ENCODE results near the gene SERPINE3.

SERPINE3 gene

GRCh38 chr13:51363625-51364024 lies 24.1 kb downstream of the SERPINE3 start:
- DNase-seq (ENCODE audit: low spot score) = no peak

GRCh38 chr13:51364404-51365008 lies 25.0 kb downstream of the SERPINE3 start:
- peak; percentile 65 for DNase-seq (ENCODE audit: low spot score)

- no peak for DNase-seq (ENCODE audit: low spot score)
Measured at GRCh38 chr13:51370116-51370515, 30.6 kb downstream of the SERPINE3 start.

- DNase-seq (ENCODE audit: low spot score) = no peak
Measured at GRCh38 chr13:51370811-51371210, 31.3 kb downstream of the SERPINE3 start.

- DNase-seq (ENCODE audit: low spot score) = no peak
Measured at GRCh38 chr13:51371768-51372399, 32.4 kb downstream of the SERPINE3 start.

- no peak for DNase-seq (ENCODE audit: low spot score)
Measured at GRCh38 chr13:51373451-51373850, 34.0 kb downstream of the SERPINE3 start.

GRCh38 chr13:51380269-51380668 lies 40.8 kb downstream of the SERPINE3 start:
- peak; percentile 14 for DNase-seq (ENCODE audit: low spot score)

- no peak for DNase-seq (ENCODE audit: low spot score)
Measured at GRCh38 chr13:51385114-51385513, 45.6 kb downstream of the SERPINE3 start.

GRCh38 chr13:51394724-51395123 lies 55.2 kb downstream of the SERPINE3 start:
- no peak for DNase-seq (ENCODE audit: low spot score)

GRCh38 chr13:51396352-51396751 lies 56.9 kb downstream of the SERPINE3 start:
- no peak for DNase-seq (ENCODE audit: low spot score)

GRCh38 chr13:51397262-51397941 lies 57.9 kb downstream of the SERPINE3 start:
- DNase-seq (ENCODE audit: low spot score) = no peak

- DNase-seq (ENCODE audit: low spot score) = no peak
Measured at GRCh38 chr13:51405176-51405575, 65.7 kb downstream of the SERPINE3 start.

GRCh38 chr13:51412431-51412830 lies 72.9 kb downstream of the SERPINE3 start:
- no peak for DNase-seq (ENCODE audit: low spot score)
